ENCODE results near the gene FANCE.

Gene FANCE

GRCh38 chr6:35499372-35499771 is 47.2 kb downstream of the FANCE start:
- Histone ChIP-seq H3K4me1 (ENCODE audit: control insufficient read depth, insufficient read depth, low read length) (peaks cover 2% of the 10 kb centered on the region), H3K9ac (ENCODE audit: low read length) (no peak overlapping the region), H3K36me3 (ENCODE audit: control insufficient read depth, insufficient read depth, low read length) (no peaks in the 10 kb centered on the region), H3K4me3 (ENCODE audit: low read length) (no peak overlapping the region), H3K27ac (ENCODE audit: low read depth, low read length) (no peak overlapping the region), H3K27me3 (ENCODE audit: control insufficient read depth, insufficient read depth, low read length) (no peaks in the 10 kb centered on the region)

DNA sequence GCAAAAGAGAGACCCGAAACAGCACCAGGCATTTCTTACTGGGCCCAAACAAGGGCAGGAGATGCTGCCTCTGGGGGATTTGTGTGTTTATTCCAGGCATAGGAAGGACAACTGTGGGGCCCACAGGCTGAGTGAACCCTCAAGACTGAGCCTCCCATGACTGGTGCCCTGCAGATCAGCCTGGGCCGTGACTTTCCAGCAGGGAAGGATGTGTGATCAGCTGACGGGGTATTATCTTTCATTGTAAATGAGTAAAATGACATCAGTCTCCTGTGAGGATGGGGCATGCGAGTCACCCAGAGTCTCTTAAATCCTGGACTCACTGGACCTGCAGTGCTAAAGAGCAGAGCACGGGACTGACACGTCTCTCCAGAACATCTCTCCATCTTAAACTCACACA is 48.6 kb downstream of the FANCE start:
- H3K9ac ChIP-seq (ENCODE audit: low read length), result no peak overlapping the region
- no peaks in the 10 kb centered on the region for H3K4me1 ChIP-seq (ENCODE audit: control insufficient read depth, insufficient read depth, low read length)
- no peaks in the 10 kb centered on the region for H3K36me3 ChIP-seq (ENCODE audit: control insufficient read depth, insufficient read depth, low read length)
- H3K27ac ChIP-seq (ENCODE audit: low read depth, low read length), result no peak overlapping the region
- H3K4me3 ChIP-seq (ENCODE audit: low read length), result no peak overlapping the region
- no peaks in the 10 kb centered on the region for H3K27me3 ChIP-seq (ENCODE audit: control insufficient read depth, insufficient read depth, low read length)

DNA sequence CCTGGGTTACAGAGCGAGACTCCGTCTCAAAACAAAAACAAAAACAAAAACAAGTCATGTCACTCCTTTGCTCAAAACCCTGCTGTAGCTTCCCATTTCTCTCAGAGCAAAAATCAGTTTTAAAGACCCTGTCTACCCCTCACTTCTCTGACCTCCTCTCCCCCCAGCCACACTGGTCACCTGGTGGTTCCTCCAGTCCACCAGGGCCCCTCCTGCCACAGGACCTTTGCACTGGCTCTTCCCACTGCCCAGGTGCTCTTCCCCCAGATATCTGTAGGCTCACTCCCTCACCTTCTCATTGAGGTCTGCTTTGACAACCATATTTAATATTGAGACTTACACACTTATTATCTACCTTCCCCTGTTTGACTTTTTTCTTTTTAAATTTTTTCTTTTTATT is 49.6 kb downstream of the FANCE start:
- no peak overlapping the region for H3K4me3 ChIP-seq (ENCODE audit: low read length)
- no peaks in the 10 kb centered on the region for H3K27me3 ChIP-seq (ENCODE audit: control insufficient read depth, insufficient read depth, low read length)
- no peak overlapping the region for H3K27ac ChIP-seq (ENCODE audit: low read depth, low read length)
- no peaks in the 10 kb centered on the region for H3K4me1 ChIP-seq (ENCODE audit: control insufficient read depth, insufficient read depth, low read length)
- no peaks in the 10 kb centered on the region for H3K36me3 ChIP-seq (ENCODE audit: control insufficient read depth, insufficient read depth, low read length)
- H3K9ac ChIP-seq (ENCODE audit: low read length), result no peak overlapping the region

- Histone ChIP-seq H3K9ac (ENCODE audit: low read length) (no peak overlapping the region), H3K27ac (ENCODE audit: low read depth, low read length) (no peak overlapping the region), H3K36me3 (ENCODE audit: control insufficient read depth, insufficient read depth, low read length) (no peaks in the 10 kb centered on the region), H3K4me1 (ENCODE audit: control insufficient read depth, insufficient read depth, low read length) (no peaks in the 10 kb centered on the region), H3K4me3 (ENCODE audit: low read length) (no peak overlapping the region), H3K27me3 (ENCODE audit: control insufficient read depth, insufficient read depth, low read length) (no peaks in the 10 kb centered on the region)
These were observed 51.4 kb downstream of the FANCE start for GRCh38 chr6:35503534-35503933.

- Histone ChIP-seq H3K4me1 (ENCODE audit: control insufficient read depth, insufficient read depth, low read length) (no peaks in the 10 kb centered on the region), H3K9ac (ENCODE audit: low read length) (no peak overlapping the region)
These were observed 53.9 kb downstream of the FANCE start for GRCh38 chr6:35505999-35506412.

DNA sequence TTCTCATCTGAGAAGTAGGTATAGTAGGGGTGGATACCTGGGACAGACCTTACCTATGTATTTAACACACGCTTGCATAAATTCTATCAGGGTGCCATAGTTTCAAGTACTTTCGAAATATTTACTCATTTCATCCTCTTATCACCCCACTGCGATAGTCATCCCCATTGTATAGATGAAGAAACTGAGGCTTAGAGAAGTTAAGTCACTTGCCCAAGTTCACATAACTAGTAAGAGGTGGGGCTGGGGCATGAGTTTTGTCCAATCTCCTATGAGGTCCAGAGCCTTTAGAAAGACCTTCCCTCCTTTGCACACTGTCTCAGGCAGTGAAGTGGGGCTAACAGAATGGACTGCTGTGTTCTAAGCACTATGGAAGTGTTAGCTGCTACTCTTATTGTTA is 54.4 kb downstream of the FANCE start:
- Histone ChIP-seq H3K4me3 (ENCODE audit: low read length) (no peak overlapping the region), H3K27me3 (ENCODE audit: control insufficient read depth, insufficient read depth, low read length) (peaks cover 2% of the 10 kb centered on the region), H3K27ac (ENCODE audit: low read depth, low read length) (no peak overlapping the region), H3K4me1 (ENCODE audit: control insufficient read depth, insufficient read depth, low read length) (no peaks in the 10 kb centered on the region), H3K36me3 (ENCODE audit: control insufficient read depth, insufficient read depth, low read length) (no peaks in the 10 kb centered on the region), H3K9ac (ENCODE audit: low read length) (no peak overlapping the region)

More at GRCh38 chr6:35505999-35506412, 53.9 kb downstream of the FANCE start:
- Histone ChIP-seq H3K27me3 (ENCODE audit: control insufficient read depth, insufficient read depth, low read length) (peaks cover 2% of the 10 kb centered on the region), H3K36me3 (ENCODE audit: control insufficient read depth, insufficient read depth, low read length) (no peaks in the 10 kb centered on the region), H3K27ac (ENCODE audit: low read depth, low read length) (no peak overlapping the region), H3K4me3 (ENCODE audit: low read length) (no peak overlapping the region)

DNA sequence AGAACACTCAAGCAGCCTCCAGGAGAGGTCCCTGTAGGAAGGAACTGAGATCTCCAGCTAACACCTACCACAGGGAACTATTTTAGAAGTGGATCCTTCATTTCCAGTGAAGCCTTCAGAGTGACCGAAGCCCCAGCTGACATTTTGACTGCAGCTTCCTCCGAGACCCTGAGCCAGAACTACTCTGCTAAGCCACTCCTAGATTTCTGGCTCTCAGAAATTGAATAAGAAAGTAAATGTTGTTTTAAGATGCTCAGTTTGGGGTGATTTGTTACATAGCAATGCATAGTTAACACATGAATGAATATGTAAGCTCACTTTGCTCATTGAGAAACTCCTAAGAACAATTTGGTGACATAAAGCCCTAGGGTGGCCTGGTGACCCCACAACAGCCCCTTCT is 55.1 kb downstream of the FANCE start:
- no peak overlapping the region for H3K27ac ChIP-seq (ENCODE audit: low read depth, low read length)
- H3K9ac ChIP-seq (ENCODE audit: low read length), result no peak overlapping the region
- H3K4me1 ChIP-seq (ENCODE audit: control insufficient read depth, insufficient read depth, low read length), result no peaks in the 10 kb centered on the region
- H3K27me3 ChIP-seq (ENCODE audit: control insufficient read depth, insufficient read depth, low read length), result peaks cover 2% of the 10 kb centered on the region
- no peaks in the 10 kb centered on the region for H3K36me3 ChIP-seq (ENCODE audit: control insufficient read depth, insufficient read depth, low read length)
- no peak overlapping the region for H3K4me3 ChIP-seq (ENCODE audit: low read length)

DNA sequence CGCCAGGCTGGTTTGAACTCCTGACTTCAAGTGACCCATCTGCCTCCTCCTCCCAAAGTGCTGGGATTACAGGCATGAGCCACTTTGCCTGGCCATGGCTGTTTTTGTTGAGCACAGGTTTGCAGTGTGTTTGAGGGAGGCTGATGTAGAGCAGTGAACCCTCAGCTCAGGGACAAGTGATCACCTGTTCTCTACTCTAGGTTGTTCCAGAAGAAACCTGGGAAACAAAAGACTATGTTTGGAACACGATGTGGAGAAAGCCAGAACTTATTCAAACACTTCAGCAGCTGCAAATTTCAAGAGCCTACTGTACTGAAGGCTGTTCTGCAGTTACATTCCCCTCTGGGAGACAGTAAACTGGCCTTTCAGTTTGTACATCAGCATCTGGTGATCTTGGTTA is 55.9 kb downstream of the FANCE start:
- Histone ChIP-seq H3K27me3 (ENCODE audit: control insufficient read depth, insufficient read depth, low read length) (peaks cover 3% of the 10 kb centered on the region), H3K4me3 (ENCODE audit: low read length) (no peak overlapping the region), H3K4me1 (ENCODE audit: control insufficient read depth, insufficient read depth, low read length) (no peaks in the 10 kb centered on the region), H3K27ac (ENCODE audit: low read depth, low read length) (no peak overlapping the region), H3K9ac (ENCODE audit: low read length) (no peak overlapping the region), H3K36me3 (ENCODE audit: control insufficient read depth, insufficient read depth, low read length) (no peaks in the 10 kb centered on the region)

- H3K36me3 ChIP-seq (ENCODE audit: control insufficient read depth, insufficient read depth, low read length), result no peaks in the 10 kb centered on the region
- H3K27ac ChIP-seq (ENCODE audit: low read depth, low read length), result no peak overlapping the region
- H3K9ac ChIP-seq (ENCODE audit: low read length), result no peak overlapping the region
- H3K4me1 ChIP-seq (ENCODE audit: control insufficient read depth, insufficient read depth, low read length), result no peaks in the 10 kb centered on the region
- H3K4me3 ChIP-seq (ENCODE audit: low read length), result no peak overlapping the region
- peaks cover 3% of the 10 kb centered on the region for H3K27me3 ChIP-seq (ENCODE audit: control insufficient read depth, insufficient read depth, low read length)
These were observed 56.4 kb downstream of the FANCE start for GRCh38 chr6:35508542-35508941.

DNA sequence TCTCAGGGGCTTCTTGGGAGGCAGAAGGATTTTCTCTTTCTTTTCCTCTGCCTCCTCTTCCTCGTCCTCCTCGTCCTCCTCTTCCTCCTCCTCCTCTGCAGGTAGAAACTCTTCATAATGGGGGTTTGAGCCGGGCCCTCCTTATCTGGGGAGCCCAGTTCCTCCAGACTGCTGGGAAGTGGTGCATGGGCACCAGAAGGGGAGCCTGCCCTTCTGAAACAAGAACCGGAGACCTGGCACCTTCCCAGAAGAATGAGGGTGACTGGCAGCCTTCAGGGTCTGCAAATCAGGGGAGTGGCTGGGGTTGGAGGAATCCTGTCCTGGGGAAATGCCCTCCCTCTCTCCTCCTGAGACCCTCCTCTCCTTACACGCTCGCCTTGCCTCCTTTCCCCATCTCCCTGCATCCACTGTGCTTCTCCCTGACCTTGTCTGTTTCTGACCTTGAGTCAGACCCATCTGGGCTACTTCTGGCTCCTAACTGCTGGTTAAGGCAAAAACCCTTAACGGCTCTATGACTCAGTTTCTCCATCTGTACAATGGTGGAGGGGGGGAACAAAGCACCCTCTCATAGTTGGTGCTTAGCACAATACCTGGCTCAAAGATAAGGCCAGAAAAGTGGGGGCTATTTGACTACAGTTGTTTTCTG is 58.9 kb downstream of the FANCE start:
- H3K27me3 ChIP-seq (ENCODE audit: control insufficient read depth, insufficient read depth, low read length), result peaks cover 3% of the 10 kb centered on the region
- no peak overlapping the region for H3K27ac ChIP-seq (ENCODE audit: low read depth, low read length)
- H3K4me3 ChIP-seq (ENCODE audit: low read length), result no peak overlapping the region
- H3K36me3 ChIP-seq (ENCODE audit: control insufficient read depth, insufficient read depth, low read length), result no peaks in the 10 kb centered on the region
- H3K9ac ChIP-seq (ENCODE audit: low read length), result no peak overlapping the region
- no peaks in the 10 kb centered on the region for H3K4me1 ChIP-seq (ENCODE audit: control insufficient read depth, insufficient read depth, low read length)

DNA sequence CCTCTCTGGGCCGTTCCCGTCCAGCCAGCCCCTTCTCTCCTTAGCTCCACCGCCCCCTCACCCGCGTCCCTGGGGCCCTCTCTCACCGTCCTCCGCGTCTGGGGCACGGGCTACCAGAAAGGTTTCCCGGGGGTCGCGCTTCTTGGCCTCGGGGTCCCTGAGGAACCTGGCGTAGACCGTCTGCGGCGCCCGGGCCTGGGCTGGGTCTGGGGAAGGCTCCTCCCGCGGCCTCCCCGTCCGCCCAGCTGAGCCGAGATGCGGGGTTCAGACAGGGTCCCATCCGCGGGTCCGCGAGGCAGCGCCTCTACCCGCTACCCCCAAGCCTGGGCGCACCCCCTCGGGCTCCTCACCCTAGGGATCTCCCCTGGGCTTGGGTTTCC is 59.4 kb downstream of the FANCE start:
- H3K27ac ChIP-seq (ENCODE audit: low read depth, low read length), result no peak overlapping the region
- no peaks in the 10 kb centered on the region for H3K4me1 ChIP-seq (ENCODE audit: control insufficient read depth, insufficient read depth, low read length)
- no peaks in the 10 kb centered on the region for H3K36me3 ChIP-seq (ENCODE audit: control insufficient read depth, insufficient read depth, low read length)
- H3K27me3 ChIP-seq (ENCODE audit: control insufficient read depth, insufficient read depth, low read length), result peaks cover 3% of the 10 kb centered on the region
- no peak overlapping the region for H3K4me3 ChIP-seq (ENCODE audit: low read length)
- H3K9ac ChIP-seq (ENCODE audit: low read length), result no peak overlapping the region

DNA sequence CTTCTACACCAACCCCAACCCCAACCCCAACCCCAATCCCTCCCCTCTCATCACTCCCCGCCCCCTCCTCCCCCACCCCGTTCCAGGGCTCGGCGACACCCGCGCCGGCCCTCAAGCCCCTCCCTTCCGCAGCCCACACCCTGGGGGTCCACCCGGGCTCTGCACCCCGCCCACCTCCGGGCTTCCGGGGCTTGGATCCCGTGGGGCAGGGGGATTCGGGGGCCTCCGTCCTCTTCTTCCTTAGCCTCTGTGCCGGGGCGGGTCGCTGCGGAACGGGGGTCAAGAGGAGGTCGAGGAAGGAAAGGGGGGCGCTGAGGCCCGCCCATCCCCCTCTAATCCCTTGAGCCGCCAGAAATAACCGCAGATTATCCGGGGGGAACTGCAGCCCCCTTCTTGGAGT is 59.9 kb downstream of the FANCE start:
- no peak overlapping the region for H3K9ac ChIP-seq (ENCODE audit: low read length)
- no peaks in the 10 kb centered on the region for H3K36me3 ChIP-seq (ENCODE audit: control insufficient read depth, insufficient read depth, low read length)
- H3K4me3 ChIP-seq (ENCODE audit: low read length), result no peak overlapping the region
- no peak overlapping the region for H3K27ac ChIP-seq (ENCODE audit: low read depth, low read length)
- H3K27me3 ChIP-seq (ENCODE audit: control insufficient read depth, insufficient read depth, low read length), result peaks cover 3% of the 10 kb centered on the region
- no peaks in the 10 kb centered on the region for H3K4me1 ChIP-seq (ENCODE audit: control insufficient read depth, insufficient read depth, low read length)

DNA sequence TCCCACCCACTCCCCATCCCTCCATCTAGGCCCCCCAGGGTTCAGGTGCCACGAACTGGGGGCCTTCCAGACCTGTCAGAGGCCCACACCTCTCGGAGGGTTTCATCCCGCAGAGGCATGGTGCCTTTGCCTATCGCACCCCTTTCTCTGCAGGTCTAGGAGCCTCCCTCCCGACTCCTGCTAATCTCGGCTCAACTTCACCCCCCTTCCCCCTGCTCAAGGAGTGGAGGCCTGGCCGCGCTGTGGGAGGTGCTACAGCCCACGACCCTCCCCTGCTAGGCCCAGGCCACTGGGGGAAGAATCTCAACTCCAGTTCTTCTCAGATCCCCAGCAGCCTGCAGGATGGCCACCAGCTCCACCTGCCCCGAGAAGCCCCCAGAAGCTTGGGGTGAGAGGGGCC is 60.6 kb downstream of the FANCE start, which contains the start of gene TULP1:
TSS of gene TULP1 (minus strand) at position 157 of the 400 bp plus-strand sequence. CDS start at position 119, 38 bp downstream.
- Histone ChIP-seq H3K4me3 (ENCODE audit: low read length) (no peak within 1 kb of the TSS), H3K4me1 (ENCODE audit: control insufficient read depth, insufficient read depth, low read length) (no peaks in the 10 kb centered on the region), H3K27me3 (ENCODE audit: control insufficient read depth, insufficient read depth, low read length) (peaks cover 3% of the 10 kb centered on the region)

More for the DNA sequence above, 60.6 kb downstream of the FANCE start, which contains the start of gene TULP1:
- Histone ChIP-seq H3K27ac (ENCODE audit: low read depth, low read length) (no peak within 1 kb of the TSS), H3K9ac (ENCODE audit: low read length) (no peak within 1 kb of the TSS), H3K36me3 (ENCODE audit: control insufficient read depth, insufficient read depth, low read length) (no peaks in the 10 kb centered on the region)

All from rectal smooth muscle tissue (tissue), 1 donor.